HepG2 (cell line): Measurements from ENCODE around the gene HEATR5B. TPM values are rescaled to one million over a fixed set of nuclear protein-coding genes. Genes with fewer than 3 reads are reported as not detected.
A peak's percentile ranks its signal among the peaks of the same experiment; 100 is the strongest.

Source experiments
- ATF3 ChIP-seq: sonication (generic); formaldehyde crosslinking; IDR thresholded peaks from 2 replicates; pipeline ENCODE4 v1.4.0; 2020; ENCODE audit warnings: missing genetic modification reagents
- CREB1 ChIP-seq, 2 experiments: fragments of 450-650 bp in 1 of 2; IDR thresholded peaks; 2 replicates each; pipeline ENCODE4 v1.6.1; 2016 to 2017; ENCODE audit warnings: control low read depth in 1 of 2, mild to moderate bottlenecking in 1 of 2, missing compliant biosample characterization in 1 of 2, missing genetic modification characterization in 1 of 2
- GATA4 ChIP-seq: sonication (generic); IDR thresholded peaks from 2 replicates; pipeline ENCODE4 v1.6.1; 2016; ENCODE audit warnings: antibody characterized with exemption, low read depth, borderline replicate concordance
- GZF1 ChIP-seq: sonication (generic); formaldehyde crosslinking; IDR thresholded peaks from 2 replicates; pipeline ENCODE4 v1.5.1; 2020; ENCODE audit warnings: mild to moderate bottlenecking, missing genetic modification reagents
- MXI1 ChIP-seq: IDR thresholded peaks from 3 replicates; pipeline ENCODE4 v1.6.1; 2012; ENCODE audit warnings: low read depth, low read length, inconsistent platforms, borderline replicate concordance
- TAF1 ChIP-seq: sonication (generic); formaldehyde crosslinking; IDR thresholded peaks from 2 replicates; pipeline ENCODE4 v1.4.0; 2020; ENCODE audit warnings: missing genetic modification reagents
- ZNF331 ChIP-seq: sonication (generic); formaldehyde crosslinking; IDR thresholded peaks from 2 replicates; pipeline ENCODE4 v1.4.0; 2020; ENCODE audit warnings: missing genetic modification reagents
- ZNF34 ChIP-seq: sonication (generic); formaldehyde crosslinking; IDR thresholded peaks from 2 replicates; pipeline ENCODE4 v1.4.0; 2020; ENCODE audit warnings: mild to moderate bottlenecking, missing genetic modification reagents, borderline replicate concordance
- ZNF431 ChIP-seq: sonication (generic); formaldehyde crosslinking; IDR thresholded peaks from 2 replicates; pipeline ENCODE4 v1.9.0; 2022; ENCODE audit warnings: missing genetic modification reagents, low read depth, mild to moderate bottlenecking, borderline replicate concordance
- ZNF441 ChIP-seq: sonication (generic); formaldehyde crosslinking; IDR thresholded peaks from 2 replicates; pipeline ENCODE4 v1.7.0; 2021; ENCODE audit warnings: missing genetic modification reagents, borderline replicate concordance
- ZNF501 ChIP-seq: sonication (generic); formaldehyde crosslinking; IDR thresholded peaks from 2 replicates; pipeline ENCODE4 v1.5.1; 2020; ENCODE audit warnings: mild to moderate bottlenecking, moderate library complexity, missing genetic modification reagents
- ZNF747 ChIP-seq: sonication (generic); formaldehyde crosslinking; IDR thresholded peaks from 2 replicates; pipeline ENCODE4 v1.8.1; 2023; ENCODE audit warnings: missing genetic modification reagents, mild to moderate bottlenecking, borderline replicate concordance
- ZNF749 ChIP-seq: sonication (generic); formaldehyde crosslinking; IDR thresholded peaks from 2 replicates; pipeline ENCODE4 v1.8.0; 2022; ENCODE audit warnings: mild to moderate bottlenecking, missing genetic modification reagents, moderate library complexity, borderline replicate concordance
- polyA plus RNA-seq, 8 experiments: library from polyadenylated mRNA; depleted of rRNA in 3 of 8; stranded (reverse) in 7 of 8; unstranded in 1 of 8; fragments of >200 nt; fragmentation: Illumina TruSeq in 4 of 8; extraction: Trizol in 4 of 8; gene quantifications; 2 replicates each; pipeline versions ENCODE4 v1.2.1 to v1.2.3, GENCODE V29; 2011 to 2016; ENCODE audit warnings: low read depth in 4 of 8, missing spikeins in 1 of 8, mixed read lengths in 1 of 8; ENCODE audit not compliant: insufficient read depth in 1 of 8
- total RNA-seq, 5 experiments: library from RNA; depleted of rRNA; stranded (reverse); fragments of >200 nt; fragmentation: Illumina TruSeq; extraction: Trizol; gene quantifications; 2 replicates each; pipeline ENCODE4 v1.2.3, GENCODE V29; 2016; ENCODE audit warnings: low read depth in 1 of 5
- TF ChIP-seq, protein P1 (sequence below): sonication (generic); formaldehyde crosslinking; IDR thresholded peaks from 2 replicates; pipeline ENCODE4 v1.4.0; 2020; ENCODE audit warnings: mild to moderate bottlenecking, missing genetic modification reagents
- TF ChIP-seq, protein P2 (sequence below): sonication (generic); formaldehyde crosslinking; IDR thresholded peaks from 2 replicates; pipeline ENCODE4 v1.5.1; 2020; ENCODE audit warnings: mild to moderate bottlenecking, missing genetic modification reagents

The HEATR5B gene
- total and polyA plus RNA-seq, 2 of the 13 experiments (the other 11 are each of a cell fraction or from before 2014, with no cell fraction given), result 12.7 to 16.3 TPM

GRCh38 chr2:37083873-37084794 is at the start of gene HEATR5B, which contains the start of gene GPATCH11 (continued):
- TF ChIP-seq MXI1 (peak; percentile 90; the same call in 2 of the 3 replicates), ZNF34 (CRISPR knock-in tag) (peak; percentile 87; the same call in 1 of the 2 replicates), CREB1 (IDR thresholded peaks at IDR 0.05) (peak; percentile 22; the same call in 1 of the 2 replicates), CREB1 (CRISPR knock-in tag; IDR thresholded peaks at IDR 0.05) (peak; percentile 63; the same call in 1 of the 2 replicates), ZNF501 (CRISPR knock-in tag) (peak; percentile 97), GZF1 (CRISPR knock-in tag) (no peak), ZNF749 (peak; percentile 69; the same call in 1 of the 2 replicates), GATA4 (peak; percentile 63; the same call in 1 of the 2 replicates), ZNF441 (CRISPR knock-in tag) (peak; percentile 84), ZNF431 (CRISPR knock-in tag) (peak; percentile 6; the same call in 1 of the 2 replicates), TAF1 (CRISPR knock-in tag) (peak; percentile 81), ZNF747 (peak; percentile 92), ZNF331 (CRISPR knock-in tag) (peak; percentile 56; the same call in 1 of the 2 replicates), ATF3 (CRISPR knock-in tag) (no peak)
- TF ChIP-seq, protein P1, sequence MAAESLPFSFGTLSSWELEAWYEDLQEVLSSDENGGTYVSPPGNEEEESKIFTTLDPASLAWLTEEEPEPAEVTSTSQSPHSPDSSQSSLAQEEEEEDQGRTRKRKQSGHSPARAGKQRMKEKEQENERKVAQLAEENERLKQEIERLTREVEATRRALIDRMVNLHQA (CRISPR knock-in tag), result 0 out of 2 replicates have a peak, but pooled peaks have one; percentile 34
- TF ChIP-seq, protein P2, sequence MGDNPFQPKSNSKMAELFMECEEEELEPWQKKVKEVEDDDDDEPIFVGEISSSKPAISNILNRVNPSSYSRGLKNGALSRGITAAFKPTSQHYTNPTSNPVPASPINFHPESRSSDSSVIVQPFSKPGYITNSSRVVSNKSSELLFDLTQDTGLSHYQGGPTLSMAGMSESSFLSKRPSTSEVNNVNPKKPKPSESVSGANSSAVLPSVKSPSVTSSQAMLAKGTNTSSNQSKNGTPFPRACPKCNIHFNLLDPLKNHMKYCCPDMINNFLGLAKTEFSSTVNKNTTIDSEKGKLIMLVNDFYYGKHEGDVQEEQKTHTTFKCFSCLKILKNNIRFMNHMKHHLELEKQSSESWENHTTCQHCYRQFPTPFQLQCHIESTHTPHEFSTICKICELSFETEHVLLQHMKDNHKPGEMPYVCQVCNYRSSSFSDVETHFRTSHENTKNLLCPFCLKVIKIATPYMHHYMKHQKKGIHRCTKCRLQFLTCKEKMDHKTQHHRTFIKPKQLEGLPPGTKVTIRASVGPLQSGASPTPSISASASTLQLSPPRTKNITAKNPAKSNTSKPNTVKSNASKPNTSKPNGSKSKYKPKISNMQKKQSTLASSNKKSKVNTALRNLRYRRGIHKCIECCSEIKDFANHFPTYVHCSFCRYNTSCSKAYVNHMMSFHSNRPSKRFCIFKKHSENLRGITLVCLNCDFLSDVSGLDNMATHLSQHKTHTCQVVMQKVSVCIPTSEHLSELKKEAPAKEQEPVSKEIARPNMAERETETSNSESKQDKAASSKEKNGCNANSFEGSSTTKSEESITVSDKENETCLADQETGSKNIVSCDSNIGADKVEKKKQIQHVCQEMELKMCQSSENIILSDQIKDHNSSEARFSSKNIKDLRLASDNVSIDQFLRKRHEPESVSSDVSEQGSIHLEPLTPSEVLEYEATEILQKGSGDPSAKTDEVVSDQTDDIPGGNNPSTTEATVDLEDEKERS (CRISPR knock-in tag), result peak; percentile 72; the same call in 1 of the 2 replicates
